Hematopoietic multipotent progenitor cell treated with erythropoietin and hydrocortisone succinate and interleukin-3 and kit ligand, for 4 days (in vitro differentiated cells): ENCODE measurements around the gene MUC13.
"Not testable (repeated sequence)": the region's sequence is repeated elsewhere in the genome, so short reads cannot be mapped to it uniquely, and the experiment has no call there.

Experiments used
- DNase-seq: peaks from one replicate; pipeline ENCODE4 v3.0.0-alpha.2; 2015

MUC13 gene, protein sequence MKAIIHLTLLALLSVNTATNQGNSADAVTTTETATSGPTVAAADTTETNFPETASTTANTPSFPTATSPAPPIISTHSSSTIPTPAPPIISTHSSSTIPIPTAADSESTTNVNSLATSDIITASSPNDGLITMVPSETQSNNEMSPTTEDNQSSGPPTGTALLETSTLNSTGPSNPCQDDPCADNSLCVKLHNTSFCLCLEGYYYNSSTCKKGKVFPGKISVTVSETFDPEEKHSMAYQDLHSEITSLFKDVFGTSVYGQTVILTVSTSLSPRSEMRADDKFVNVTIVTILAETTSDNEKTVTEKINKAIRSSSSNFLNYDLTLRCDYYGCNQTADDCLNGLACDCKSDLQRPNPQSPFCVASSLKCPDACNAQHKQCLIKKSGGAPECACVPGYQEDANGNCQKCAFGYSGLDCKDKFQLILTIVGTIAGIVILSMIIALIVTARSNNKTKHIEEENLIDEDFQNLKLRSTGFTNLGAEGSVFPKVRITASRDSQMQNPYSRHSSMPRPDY

DNA sequence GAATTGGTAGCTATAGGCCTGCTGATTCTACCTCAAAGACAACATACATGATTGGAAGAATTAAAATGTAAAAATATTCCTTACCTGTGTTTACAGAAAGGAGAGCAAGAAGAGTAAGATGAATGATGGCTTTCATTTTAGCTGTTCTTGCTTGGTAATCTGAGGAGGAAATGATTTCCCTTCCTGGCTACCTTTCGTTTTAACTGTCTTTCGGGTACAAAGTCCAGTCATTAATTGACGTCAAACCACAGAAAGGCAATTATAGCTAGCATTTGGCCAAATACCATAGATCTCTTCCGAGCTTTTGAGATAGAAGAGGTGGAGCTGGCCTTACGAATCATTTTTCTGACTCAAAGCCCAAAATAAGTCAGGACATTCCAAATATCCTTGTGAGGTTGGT lies at the start of gene MUC13:
Gene MUC13 (minus strand): TSS at position 175 of the 400 bp plus-strand sequence. CDS start 39 bp downstream, at position 136.
- no peak for DNase-seq

DNA sequence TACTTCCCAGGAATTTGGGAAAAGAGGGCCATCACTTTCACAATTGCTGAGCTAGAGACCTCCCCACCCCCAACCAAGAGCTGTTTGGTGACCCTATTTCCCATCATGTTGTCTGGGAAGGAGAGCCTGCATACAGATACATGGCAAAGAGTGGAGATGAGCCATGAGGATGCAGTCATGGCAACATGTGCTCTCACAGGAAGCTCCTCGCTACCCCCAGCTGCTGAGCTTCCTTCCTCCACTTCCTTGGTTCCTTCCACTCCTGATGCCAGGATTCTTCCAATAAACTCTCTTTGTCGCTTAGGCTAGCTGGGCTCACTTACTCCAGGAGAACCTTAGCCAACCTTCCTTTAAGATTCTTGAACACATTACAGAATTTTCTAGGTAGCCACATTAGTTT lies 48.3 kb upstream of the MUC13 start:
- no peak for DNase-seq

DNA sequence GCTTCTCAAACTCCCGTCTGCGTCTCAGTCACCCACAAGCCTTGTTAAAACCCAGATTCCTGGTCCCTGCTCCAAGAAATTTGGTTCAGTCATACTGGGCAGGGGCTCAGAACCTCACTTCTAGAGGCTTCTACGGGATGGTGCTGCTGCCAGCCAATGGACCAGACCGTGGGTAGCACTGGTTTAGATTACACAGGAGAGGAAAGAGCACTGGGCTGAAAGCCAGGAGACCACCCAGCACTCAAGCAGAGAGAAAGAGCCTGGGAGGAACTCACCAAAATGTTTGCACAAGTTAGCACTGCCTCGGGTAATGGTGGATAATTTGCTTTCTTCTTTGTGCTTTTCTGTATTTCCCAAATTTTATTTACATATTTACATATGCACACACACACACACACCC lies 46.9 kb upstream of the MUC13 start:
- DNase-seq: no peak

DNA sequence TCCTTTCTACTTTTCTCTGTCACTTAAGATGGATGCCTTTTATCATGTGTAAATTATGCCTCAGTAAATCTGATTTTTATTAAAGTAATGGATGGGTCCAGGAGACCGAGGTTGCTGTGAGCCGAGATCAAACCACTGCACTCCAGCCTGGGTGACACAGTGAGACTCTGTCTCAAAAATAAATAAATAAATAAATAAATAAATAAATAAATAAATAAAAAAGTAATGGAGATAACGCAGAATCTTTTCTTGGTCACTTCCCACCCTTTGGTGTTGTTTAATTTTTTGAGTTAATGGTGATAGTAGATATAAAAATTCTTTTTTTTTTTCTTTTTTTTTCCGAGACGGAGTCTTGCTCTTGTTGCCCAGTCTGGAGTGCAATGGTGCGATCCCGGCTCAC lies 44.1 kb upstream of the MUC13 start:
- DNase-seq: no peak

DNA sequence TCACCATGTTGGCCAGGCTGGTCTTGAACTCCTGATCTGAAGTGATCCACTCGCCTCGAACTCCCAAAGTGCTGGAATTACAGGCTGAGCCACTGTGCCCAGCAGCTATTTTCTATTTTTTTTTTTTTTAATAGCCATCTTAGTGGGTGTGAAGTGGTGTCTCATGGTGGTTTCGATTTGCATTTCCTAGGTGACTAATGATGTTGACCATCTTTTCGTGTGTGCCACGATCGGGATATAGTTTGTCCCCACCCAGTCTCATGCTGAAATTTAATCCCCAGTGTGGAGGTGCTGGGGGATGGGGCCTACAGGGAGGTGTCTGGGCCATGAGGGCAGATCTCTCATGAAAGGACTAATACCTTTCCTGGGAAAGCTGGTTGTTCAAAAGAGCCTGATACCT lies 41.8 kb upstream of the MUC13 start:
- DNase-seq: no peak

DNA sequence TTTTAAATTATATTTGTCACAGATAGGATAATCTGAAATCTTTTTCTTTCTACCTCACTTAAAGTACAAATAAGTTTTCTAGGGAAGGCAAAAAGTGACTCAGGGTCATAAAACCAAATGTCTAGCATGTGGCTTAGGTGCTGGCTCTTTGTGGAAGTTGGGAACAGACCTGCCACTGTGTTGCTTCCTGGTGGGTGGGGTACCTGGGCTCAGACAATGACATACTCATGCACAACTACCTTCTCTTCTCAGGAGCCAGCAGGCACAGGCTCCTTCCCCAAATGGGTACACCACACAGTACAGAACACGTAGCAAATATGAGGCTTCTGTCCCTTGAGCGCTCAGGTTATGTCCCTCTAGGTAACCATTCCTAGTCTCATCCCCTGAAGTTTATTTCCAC lies 40.1 kb upstream of the MUC13 start:
- DNase-seq: no peak

DNA sequence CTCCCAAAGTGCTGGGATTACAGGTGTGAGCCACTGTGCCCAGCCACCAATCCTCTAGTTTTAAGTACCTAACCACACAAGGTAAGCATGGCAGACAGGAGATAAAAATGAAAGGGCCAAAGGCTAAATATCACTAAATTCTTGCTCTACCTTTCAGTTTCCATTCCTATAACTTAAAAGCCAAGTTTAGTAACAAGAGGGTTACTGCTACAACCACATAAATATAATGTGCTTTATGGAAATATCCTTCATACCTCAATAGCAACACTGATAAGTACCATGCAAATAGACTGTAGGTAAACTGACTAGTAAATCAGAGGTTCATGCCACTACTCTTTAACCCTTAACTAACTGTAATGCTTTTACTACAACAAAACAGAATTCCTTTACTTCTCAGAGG lies 38.7 kb upstream of the MUC13 start:
- DNase-seq: no peak

DNA sequence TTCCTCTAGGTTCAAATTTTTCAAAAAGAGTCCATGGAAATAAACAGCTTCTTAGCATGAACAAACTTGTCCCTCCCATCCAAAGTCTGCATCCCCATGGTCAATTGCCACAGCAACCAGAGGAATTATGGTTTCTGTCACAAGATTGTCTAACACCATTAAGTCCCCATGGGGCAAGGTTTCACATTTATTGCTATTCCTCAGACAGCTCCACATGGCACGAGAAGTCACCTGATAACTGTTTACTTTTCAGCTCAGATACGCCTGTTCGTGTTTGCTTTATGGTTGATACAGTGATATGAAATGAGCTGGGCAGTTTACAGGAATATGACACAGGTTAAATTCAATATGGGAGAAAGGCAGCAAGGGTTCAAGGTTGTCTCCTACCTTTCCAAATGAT lies 37.9 kb upstream of the MUC13 start:
- no peak for DNase-seq

DNA sequence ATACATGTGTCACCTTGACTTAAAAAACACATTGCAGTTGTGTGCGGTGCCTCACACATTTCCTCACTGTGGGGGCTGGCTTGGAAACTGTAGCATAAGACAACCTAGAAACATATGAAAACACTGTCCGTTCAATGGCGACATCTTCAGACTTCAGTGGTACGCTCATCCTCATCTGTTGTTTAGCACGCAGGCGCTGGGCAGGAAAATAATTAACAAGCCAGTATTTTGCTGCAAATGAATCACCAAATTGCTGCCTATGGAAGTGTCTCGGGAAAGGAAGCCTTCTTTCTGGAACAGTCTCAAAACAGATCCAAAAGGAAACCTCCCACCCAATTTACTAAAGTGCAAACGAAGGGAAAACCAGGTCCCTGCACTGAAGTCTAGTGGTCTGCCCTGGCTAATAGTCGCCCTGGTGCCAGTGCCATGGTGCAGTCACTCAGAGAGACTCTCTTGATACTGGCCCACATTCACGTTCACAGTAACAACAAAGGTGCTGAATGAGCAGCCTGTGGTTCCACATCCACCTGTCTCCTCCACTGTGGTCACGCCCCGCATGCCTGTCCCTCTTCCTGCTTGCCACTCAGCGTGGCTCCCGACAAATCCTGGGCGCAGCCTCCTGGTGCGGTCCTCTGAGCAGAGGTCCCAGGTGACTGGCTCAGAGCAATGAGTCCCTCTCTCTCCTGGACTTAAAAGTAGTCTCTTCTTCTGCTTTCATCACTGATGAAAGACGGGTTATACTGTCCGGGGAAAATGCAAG lies 35.6 kb upstream of the MUC13 start:
- no peak for DNase-seq

DNA sequence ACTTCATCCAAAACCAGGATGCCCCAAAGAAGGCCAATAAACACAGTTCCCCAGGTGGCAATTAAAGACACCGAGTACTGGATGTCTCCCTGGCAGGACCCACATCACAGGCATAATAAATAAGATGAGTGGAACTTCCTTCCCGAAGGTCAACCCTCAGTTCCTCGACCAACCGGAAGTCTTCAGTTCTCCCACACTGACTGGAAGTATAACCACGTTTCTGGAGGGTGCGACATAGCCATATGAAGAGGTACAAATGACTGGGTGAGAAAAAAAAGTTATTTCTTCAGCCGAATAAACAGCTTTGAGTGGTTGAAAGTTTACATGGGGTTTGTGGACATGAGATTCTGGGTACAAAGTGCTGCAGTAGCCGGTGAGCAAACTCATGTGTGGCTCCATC lies 34.6 kb upstream of the MUC13 start:
- no peak for DNase-seq

DNA sequence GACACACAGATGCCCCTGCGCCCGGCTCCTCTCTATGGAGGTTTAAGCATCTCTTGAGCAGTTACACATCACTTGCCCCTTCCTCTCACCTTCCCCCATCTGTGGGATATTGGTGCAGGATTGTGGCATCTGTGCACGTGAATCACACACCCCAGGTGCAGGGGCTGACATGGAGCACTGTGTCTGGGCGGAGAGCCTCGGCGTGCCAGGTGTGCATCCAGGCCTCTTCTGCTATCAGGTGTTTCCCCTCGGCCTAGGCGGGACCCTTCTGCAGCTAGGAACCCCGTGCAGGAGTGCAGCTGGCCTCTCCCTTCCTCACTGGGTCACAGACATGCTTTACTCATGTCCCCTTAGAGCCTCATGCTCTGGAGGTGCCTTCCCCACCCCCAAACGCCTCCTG lies 33.4 kb upstream of the MUC13 start:
- DNase-seq: no peak

DNA sequence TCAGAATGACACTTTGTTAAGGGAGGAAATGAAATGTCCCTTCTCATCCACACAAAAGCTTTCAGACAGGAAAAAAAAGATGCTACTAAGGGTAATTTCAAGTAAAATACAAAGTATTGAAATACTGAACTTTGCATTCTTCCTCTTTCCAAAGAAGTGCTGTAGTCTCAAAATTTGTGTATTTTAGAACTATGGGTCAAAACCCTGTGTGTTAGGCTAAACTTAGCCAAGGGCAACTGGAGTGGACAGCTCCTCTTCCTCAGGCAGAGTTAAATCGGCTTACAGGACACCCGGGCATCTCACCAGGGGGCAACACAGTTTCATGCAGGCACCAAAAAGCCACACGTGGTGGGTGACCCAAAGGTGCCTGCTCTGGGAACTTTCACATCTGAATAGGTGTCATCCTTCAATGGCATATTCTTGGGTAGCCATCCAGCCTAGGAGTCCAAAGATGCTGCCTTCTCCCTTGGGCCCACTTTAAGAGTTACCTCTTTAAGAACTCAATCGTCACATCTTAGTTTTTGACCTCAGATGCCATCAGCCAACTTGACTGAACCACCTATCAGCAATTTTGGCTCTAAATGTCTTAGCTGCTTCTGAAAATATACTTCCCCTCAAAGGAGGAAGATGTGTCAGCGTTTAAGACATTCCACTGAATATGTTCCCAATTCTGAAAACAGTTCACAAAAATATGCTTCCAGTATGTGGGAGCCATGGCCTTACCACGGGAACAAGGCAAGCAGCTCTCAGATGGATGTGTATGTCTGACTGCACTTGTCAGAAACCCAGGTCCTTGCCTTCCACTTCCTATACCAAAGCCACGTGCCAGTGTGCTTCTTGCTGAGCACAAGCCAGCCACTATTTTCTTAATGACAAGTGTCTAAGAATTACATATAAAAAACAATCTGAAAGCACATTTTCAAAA lies 32.2 kb upstream of the MUC13 start:
- no peak for DNase-seq

DNA sequence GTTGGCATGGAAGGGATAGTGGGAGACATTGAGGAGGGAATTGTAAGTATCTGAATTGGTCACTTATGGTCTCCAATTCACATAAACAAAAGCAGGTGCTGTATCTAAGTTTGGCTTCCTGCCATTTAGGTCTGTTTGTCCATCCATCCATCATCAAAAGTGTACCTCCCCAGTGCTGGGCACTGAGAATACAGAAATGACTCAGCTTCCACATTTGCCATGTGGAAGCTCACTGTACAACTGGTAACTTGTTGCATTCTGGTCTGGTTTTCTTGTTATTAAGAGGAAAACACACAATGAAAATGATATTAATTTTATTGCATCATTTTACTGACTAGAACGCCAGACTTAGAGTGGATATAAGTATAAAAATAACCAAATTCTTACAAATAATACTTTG lies 30.9 kb upstream of the MUC13 start:
- DNase-seq: no peak

DNA sequence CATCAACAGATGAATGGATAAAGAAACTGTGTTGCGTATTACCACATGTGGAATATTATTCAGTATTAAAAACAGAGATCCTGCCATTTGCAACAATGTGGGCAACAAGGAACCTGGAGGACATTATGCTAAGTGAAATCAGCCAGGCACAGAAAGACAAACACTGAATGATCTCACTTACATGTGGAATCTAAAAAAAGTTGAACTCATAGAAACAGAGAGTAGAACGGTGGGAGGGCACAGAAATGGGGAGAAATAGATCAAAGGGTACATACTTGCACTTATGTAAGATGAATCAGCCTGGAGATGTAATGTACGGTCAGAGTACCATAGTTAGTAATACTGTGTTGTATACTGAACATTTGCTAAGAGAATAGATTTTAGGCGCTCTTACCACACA lies 29.8 kb upstream of the MUC13 start:
- no peak for DNase-seq

DNA sequence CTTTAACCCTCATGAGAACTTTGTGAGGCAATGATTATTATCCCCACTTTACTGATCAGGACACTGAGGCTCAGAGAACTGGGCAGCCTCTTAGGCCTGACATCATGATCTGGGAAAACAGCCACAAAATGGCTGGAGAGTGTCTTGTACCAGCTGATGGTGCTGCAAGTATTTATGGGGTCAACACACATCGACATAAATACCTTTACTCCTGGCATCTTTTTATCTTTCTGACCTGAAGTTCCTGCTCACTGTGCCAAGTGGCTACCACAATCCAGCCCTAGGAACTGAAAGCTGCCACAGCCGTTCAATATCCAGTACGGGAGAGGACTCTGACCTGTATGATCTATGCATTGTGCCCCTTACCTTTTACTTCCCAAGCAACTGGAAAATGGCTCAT lies 29.2 kb upstream of the MUC13 start:
- no peak for DNase-seq

DNA sequence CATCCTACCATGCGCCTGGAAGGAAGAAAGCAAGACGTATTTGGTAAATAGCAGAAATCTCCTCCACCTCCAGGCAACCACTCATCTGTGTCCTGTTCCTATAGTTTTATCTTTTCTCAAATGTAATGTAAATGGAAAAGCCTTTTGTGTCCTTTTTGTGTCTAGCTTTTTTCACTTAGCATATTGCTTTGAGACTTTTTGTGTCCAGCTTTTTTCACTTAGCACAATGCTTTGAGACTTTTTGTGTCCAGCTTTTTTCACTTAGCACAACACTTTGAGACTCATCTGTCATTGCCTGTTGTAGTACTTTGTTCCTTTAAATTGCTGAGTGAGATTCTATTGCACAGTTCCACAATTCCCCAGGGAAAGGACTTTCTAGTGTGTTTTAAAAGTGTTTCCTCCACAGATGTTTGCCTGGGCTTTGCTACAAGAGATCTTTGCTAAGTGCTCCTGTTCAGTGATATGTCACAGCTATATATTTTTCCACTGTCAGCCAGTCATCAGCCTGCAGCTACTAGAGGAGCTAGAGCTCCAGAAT lies 27.9 kb upstream of the MUC13 start:
- DNase-seq: no peak

DNA sequence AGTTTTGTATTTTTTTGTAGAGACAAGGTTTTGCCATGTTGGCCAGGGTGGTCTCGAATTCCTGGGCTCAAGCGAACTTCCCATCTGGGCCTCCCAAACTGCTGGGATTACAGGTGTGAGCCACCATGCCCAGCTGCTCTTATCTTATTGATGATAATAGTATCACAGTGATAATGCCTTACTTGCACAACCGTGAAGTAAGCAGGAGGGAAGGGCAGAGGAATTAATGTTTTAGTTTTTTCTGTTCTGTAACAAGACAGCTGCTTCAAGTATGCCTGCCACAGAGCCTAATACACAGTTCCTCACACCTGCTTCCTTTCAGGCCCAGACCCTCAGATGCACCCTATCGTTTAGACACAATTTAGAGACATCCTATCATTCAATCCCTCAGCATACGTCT lies 26.1 kb upstream of the MUC13 start:
- no peak for DNase-seq

DNA sequence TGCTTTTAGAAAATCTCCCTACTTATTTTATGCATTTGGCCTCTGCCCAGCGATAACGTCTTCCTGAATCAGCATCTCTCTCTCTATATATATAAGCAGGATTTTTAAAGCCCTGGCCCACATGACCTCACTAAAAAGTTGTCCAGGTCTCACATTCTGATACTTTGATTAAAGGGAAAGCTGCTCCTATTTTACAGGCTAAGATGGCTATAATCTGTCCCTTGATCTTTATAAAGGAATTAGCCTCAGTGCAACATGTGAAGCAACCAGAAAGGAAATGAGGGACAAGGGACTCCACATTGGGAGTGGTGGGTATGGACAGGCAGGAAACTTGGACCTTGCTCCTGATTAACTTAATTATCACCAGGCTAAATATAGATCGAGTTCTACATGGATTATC lies 25.6 kb upstream of the MUC13 start:
- no peak for DNase-seq

DNA sequence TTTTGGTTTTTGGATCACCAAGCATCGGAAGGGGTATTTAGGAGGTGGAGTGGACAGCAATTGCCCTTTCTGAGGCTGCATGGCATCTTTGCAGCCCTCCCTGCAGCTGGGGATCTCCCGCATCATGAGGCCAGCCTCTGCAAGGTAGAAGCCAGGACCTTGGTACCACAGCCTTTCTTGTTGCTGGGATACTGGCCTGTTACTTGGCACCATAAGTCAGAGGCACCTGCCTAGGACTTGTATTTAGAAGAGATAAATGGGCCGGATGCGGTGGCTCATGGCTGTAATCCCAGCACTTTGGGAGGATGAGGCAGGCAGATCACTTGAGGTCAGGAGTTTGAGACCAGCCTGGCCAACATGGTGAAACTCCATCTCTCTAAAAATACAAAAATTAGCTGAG lies 23.4 kb upstream of the MUC13 start:
- DNase-seq: not testable (repeated sequence)

DNA sequence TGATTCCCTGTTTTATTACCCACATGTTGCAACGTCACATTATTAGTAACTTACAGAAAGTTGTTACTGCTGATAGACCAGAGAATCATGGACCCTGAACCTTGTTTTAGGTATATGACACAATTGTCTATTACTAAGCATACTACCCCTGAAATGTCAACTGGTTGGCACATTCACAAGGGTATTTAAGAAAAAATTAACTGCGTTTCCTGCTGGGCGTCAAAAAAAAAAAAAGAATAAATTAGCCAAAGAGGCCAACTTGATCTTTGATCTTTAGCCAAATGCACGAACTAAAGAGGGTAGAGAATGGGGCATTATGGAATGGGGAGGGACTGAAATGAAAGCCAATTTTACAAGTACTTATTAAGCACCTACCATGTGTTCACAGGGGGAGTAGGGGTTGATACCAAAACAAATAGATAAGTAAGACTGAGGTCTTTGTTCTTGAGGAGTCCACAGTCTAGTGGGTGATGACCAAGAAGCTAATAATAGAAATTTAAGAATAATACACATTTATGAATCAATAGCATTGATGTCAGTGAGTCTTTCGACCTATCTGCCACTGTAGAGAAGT lies 17.8 kb upstream of the MUC13 start:
- DNase-seq: no peak

DNA sequence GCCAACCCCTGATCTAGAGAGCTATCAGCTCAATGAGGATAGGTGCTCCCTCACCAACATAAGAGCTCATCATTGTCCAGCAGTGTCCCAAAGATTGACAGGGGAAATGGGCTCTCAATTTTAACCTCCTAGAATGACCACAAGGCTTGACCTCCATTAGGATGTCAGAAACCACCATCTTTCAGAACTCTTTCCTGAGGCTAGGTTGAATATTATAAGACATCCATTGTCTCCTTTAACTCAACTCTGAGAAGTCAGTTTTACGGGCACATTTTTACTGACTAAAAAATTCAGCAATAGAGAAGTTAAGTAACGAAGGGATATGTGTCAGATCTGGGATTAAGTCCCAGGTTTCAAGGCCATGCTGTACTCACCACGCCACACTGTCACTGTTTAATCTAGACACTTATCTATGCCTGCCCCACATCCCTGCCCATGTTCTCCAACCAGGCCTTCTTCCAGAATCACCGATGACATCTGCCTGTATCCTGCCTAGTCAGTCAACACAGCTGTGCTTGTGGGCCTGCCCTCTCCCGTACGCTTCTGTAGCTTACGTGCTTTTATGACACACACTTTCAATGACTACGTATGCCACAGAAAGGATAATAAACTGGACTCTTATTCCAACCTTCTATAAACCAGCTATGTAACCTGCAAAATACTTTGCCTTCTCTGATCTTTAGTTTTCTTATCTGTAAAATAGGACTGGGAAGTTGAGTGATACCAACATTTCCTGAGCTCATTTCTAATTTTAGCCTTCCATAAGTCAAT lies 17.1 kb upstream of the MUC13 start:
- DNase-seq: no peak

DNA sequence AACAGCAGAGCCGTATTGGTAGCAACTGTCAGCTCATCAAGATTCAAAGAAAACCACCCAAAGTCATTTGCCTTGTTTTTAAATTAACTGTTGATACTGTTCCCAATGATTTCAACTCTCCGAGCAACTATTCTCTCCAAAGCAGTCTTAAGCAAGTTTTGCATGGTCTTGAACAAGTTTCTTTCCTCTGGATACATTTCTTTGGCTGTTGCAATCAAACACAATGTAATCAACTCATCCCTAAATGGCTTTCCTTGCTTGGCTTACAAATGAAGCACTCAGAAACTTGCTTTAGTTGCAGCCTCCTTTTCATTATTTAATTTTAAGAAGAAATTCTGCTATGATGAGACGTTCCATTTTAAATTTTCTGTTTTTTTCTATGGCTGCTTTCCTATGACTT lies 15.5 kb upstream of the MUC13 start:
- no peak for DNase-seq
